Prostate gland (tissue), 2 donors: ENCODE measurements around the gene TIMM10B.

Experiments
- CTCF ChIP-seq, 4 experiments: fragments of 200-600 bp in 2 of 4; fragments of 450-650 bp in 2 of 4; sonication (generic) in 2 of 4; IDR thresholded peaks; 1 replicate in 3 of 4; 2 replicates in 1 of 4; pipeline ENCODE4 v1.5.1; 2016 to 2019; ENCODE audit warnings: antibody characterized with exemption in 4 of 4, mild to moderate bottlenecking in 2 of 4, moderate library complexity in 2 of 4
- POLR2A ChIP-seq: fragments of 450-650 bp; IDR thresholded peaks from one replicate; pipeline ENCODE4 v1.6.1; 2016; ENCODE audit warnings: antibody characterized with exemption, mild to moderate bottlenecking

DNA sequence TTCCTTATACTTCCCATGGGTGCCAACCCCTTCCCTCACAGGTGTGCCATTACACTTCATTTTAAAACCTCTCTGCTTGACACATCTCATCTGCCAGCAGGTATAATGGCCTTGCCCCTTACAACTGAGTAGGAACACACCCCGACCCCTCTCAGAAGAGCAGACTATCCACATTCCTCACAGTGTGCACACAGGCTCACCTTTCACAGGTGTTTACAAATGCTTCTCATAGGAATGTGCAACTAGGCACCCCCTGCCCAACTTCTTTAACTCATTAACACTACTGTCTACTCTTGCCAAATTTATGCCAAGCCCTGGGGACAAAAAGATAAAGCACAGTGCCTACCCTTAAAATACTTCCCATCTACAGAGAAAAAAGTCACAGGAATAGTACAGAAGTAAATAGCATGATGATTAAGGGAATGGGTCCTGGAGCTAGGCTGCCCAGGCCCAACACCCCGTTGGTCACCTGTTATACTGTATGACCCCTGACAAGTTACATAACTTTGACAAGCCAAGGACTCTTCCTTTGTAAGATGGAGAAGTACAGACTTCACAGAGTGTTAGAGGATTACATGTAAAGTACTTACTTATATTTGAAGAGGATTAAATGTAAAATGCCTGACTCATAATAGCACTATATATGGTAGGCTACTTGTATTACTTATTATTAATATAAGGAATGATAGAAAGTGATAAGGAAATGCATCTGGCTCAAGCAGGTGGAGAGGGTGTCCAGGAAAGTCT is 22.8 kb upstream of the TIMM10B start:
- TF ChIP-seq CTCF (IDR thresholded peaks at IDR 0.05): no peak
- TF ChIP-seq POLR2A: no peak
